Measurements from ENCODE around the gene JOSD2. TPM values are rescaled to one million over a fixed set of nuclear protein-coding genes. Genes with fewer than 3 reads are reported as not detected.

The JOSD2 gene, protein sequence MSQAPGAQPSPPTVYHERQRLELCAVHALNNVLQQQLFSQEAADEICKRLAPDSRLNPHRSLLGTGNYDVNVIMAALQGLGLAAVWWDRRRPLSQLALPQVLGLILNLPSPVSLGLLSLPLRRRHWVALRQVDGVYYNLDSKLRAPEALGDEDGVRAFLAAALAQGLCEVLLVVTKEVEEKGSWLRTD
- total RNA-seq = 28.6 TPM
- long read RNA-seq, transcript JOSD2-204 (5 exons, 996 nt) = major isoform, 16 of 21 reads
- long read RNA-seq, partial matches to known transcripts = 0 of 21 reads
- long read RNA-seq, other reads (novel, unspliced or antisense) = 1 of 21 reads

GRCh38 chr19:50511069-50511822 lies at the start of gene JOSD2:
TSS of gene JOSD2 (minus strand) at chr19:50511191. CDS start at chr19:50510431, 760 bp downstream.
- Histone ChIP-seq H3K27ac (replicated peaks) (peak within 1 kb of the TSS; percentile 85), H3K4me1 (peaks cover 26% of the 10 kb centered on the region), H3K27me3 (ENCODE audit: low read depth) (no peaks in the 10 kb centered on the region), H3K36me3 (peaks cover 3% of the 10 kb centered on the region), H3K4me3 (peak within 1 kb of the TSS; percentile 86), H3K9me3 (replicated peaks) (no peaks in the 10 kb centered on the region)
- peak; percentile 99 for DNase-seq
- intact Hi-C loops (cut with micrococcal nuclease) = no loop called here
- TF ChIP-seq, protein P1, sequence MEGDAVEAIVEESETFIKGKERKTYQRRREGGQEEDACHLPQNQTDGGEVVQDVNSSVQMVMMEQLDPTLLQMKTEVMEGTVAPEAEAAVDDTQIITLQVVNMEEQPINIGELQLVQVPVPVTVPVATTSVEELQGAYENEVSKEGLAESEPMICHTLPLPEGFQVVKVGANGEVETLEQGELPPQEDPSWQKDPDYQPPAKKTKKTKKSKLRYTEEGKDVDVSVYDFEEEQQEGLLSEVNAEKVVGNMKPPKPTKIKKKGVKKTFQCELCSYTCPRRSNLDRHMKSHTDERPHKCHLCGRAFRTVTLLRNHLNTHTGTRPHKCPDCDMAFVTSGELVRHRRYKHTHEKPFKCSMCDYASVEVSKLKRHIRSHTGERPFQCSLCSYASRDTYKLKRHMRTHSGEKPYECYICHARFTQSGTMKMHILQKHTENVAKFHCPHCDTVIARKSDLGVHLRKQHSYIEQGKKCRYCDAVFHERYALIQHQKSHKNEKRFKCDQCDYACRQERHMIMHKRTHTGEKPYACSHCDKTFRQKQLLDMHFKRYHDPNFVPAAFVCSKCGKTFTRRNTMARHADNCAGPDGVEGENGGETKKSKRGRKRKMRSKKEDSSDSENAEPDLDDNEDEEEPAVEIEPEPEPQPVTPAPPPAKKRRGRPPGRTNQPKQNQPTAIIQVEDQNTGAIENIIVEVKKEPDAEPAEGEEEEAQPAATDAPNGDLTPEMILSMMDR (IDR thresholded peaks at IDR 0.05; ENCODE audit: borderline replicate concordance) = no peak

DNA sequence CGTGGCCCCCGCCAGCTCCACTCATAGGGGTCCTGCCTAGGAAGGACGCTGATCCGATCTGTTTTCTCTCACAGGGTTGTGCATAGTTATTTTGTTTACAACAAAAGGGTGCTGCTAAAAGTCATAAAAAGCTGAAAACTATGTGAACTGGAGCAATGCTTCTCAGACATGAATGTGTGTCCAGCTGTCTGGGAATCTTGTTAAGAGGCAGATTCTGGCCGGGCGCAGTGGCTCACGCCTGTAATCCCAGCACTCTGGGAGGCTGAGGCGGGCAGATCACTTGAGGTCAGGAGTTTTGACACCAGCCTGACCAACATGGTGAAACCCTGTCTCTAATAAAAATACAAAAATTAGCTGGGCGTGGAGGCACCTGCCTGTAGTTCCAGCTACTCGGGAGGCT lies 48.6 kb upstream of the JOSD2 start:
- TF ChIP-seq, protein P1 (IDR thresholded peaks at IDR 0.05; ENCODE audit: borderline replicate concordance) = no peak
- Histone ChIP-seq H3K9me3 (replicated peaks) (no peaks in the 10 kb centered on the region), H3K4me1 (peaks cover 23% of the 10 kb centered on the region), H3K36me3 (no peaks in the 10 kb centered on the region), H3K27me3 (ENCODE audit: low read depth) (peaks cover 56% of the 10 kb centered on the region), H3K4me3 (no peak overlapping the region), H3K27ac (replicated peaks) (no peak overlapping the region)
- no peak for DNase-seq
- intact Hi-C loops (cut with micrococcal nuclease) = no loop called here

- H3K27me3 ChIP-seq (ENCODE audit: low read depth) = peaks cover 56% of the 10 kb centered on the region
- DNase-seq = no peak
These were observed 47.5 kb upstream of the JOSD2 start for GRCh38 chr19:50558449-50558848.

GRCh38 chr19:50558039-50558438 lies 47.0 kb upstream of the JOSD2 start:
- Histone ChIP-seq H3K4me3 (no peak overlapping the region), H3K27me3 (ENCODE audit: low read depth) (peaks cover 56% of the 10 kb centered on the region), H3K9me3 (replicated peaks) (no peaks in the 10 kb centered on the region), H3K4me1 (peaks cover 23% of the 10 kb centered on the region), H3K27ac (replicated peaks) (no peak overlapping the region), H3K36me3 (no peaks in the 10 kb centered on the region)
- intact Hi-C loops (cut with micrococcal nuclease) = no loop called here
- no peak for DNase-seq
- TF ChIP-seq, protein P1 (IDR thresholded peaks at IDR 0.05; ENCODE audit: borderline replicate concordance) = no peak

More at GRCh38 chr19:50558449-50558848, 47.5 kb upstream of the JOSD2 start:
- TF ChIP-seq, protein P1 (IDR thresholded peaks at IDR 0.05; ENCODE audit: borderline replicate concordance) = no peak
- Histone ChIP-seq H3K4me1 (peaks cover 23% of the 10 kb centered on the region), H3K36me3 (no peaks in the 10 kb centered on the region), H3K9me3 (replicated peaks) (no peaks in the 10 kb centered on the region), H3K27ac (replicated peaks) (no peak overlapping the region), H3K4me3 (no peak overlapping the region)
- intact Hi-C loops (cut with micrococcal nuclease) = no loop called here

GRCh38 chr19:50557009-50557613 lies 46.1 kb upstream of the JOSD2 start:
- TF ChIP-seq, protein P1 (IDR thresholded peaks at IDR 0.05; ENCODE audit: borderline replicate concordance) = no peak
- H3K27ac ChIP-seq (replicated peaks) = peak overlapping the region; percentile 36

More at GRCh38 chr19:50557009-50557613, 46.1 kb upstream of the JOSD2 start:
- no peak for DNase-seq
- intact Hi-C loops (cut with micrococcal nuclease) = no loop called here
- Histone ChIP-seq H3K36me3 (no peaks in the 10 kb centered on the region), H3K27me3 (ENCODE audit: low read depth) (peaks cover 61% of the 10 kb centered on the region), H3K4me1 (peaks cover 23% of the 10 kb centered on the region), H3K9me3 (replicated peaks) (no peaks in the 10 kb centered on the region), H3K4me3 (peak overlapping the region; percentile 67)
